HCT116 (cell line): ENCODE data around the gene DRAP1. TPM values are rescaled to one million over a fixed set of nuclear protein-coding genes. Genes with fewer than 3 reads are reported as not detected.

Source experiments
- ATAC-seq: fragments of 200-7000 bp; cut with Tn5 transposase; 2 replicates; pipeline ENCODE4 v1.9.1; 2020; ENCODE audit warnings: mild to moderate bottlenecking, moderate library complexity
- BruUV-seq: library from RNA; stranded (reverse); fragments of 400-500 nt; replicated peaks from 2 replicates; lab custom pipeline; 2021; lab: Mats Ljungman, UMichigan
- CTCF ChIA-PET: fragments of 300-600 bp; sonication (Branson Sonifier 250); formaldehyde crosslinking; loops from one replicate; lab custom pipeline; 2021; ENCODE audit warnings: antibody characterized with exemption; lab: Charles Lee
- POLR2A ChIA-PET: fragments of 300-600, 350-600 bp; sonication (Branson Sonifier 250); formaldehyde crosslinking; loops from one replicate; lab custom pipeline; 2021; ENCODE audit warnings: antibody characterized with exemption; lab: Charles Lee
- RAD21 ChIA-PET, 2 experiments: fragments of 300-600 bp; sonication (Branson Sonifier 250); formaldehyde crosslinking; loops; one replicate each; lab custom pipeline; 2023; ENCODE audit warnings: low total read pairs in 2 of 2; ENCODE audit not compliant: uncharacterized antibody in 2 of 2, unreplicated experiment in 2 of 2, low non-redundant PET in 1 of 2; lab: Charles Lee
- DNase-seq: peaks from one replicate; pipeline ENCODE4 v3.0.0-alpha.2; 2010; ENCODE audit warnings: low read depth, low spot score
- H2AFZ ChIP-seq: fragments of 200-600 bp; shearing (Covaris generic), sonication (generic); 2 replicates; pipeline ENCODE4 v1.6.1; 2017; ENCODE audit warnings: low read depth, mixed run types, mixed read lengths, antibody characterized with exemption, low read length; ENCODE audit not compliant: poor library complexity, severe bottlenecking
- H3K27ac ChIP-seq: 2 replicates; pipeline ENCODE4 v1.5.1; 2012; ENCODE audit warnings: low read depth, low read length
- H3K27me3 ChIP-seq: fragments of 200-600 bp; sonication (generic); 2 replicates; pipeline ENCODE4 v1.6.1; 2016; ENCODE audit warnings: mixed run types, low read length, mixed read lengths; ENCODE audit not compliant: insufficient read depth
- H3K36me3 ChIP-seq, 2 experiments: fragments of 200-500 bp in 1 of 2; fragments of 200-600 bp in 1 of 2; sonication (Bioruptor generic) in 1 of 2; sonication (generic) in 1 of 2; 2 replicates each; pipeline versions ENCODE4 v1.5.1 to v1.6.1; 2014 to 2016; ENCODE audit warnings: low read length in 2 of 2, inconsistent platforms in 1 of 2, mixed read lengths in 1 of 2, mixed run types in 1 of 2; ENCODE audit not compliant: insufficient read depth in 2 of 2, control insufficient read depth in 1 of 2
- H3K4me1 ChIP-seq, 2 experiments: fragments of 200-600 bp in 1 of 2; sonication (generic) in 1 of 2; 2 replicates each; pipeline versions ENCODE4 v1.5.1 to v1.6.1; 2012 to 2017; ENCODE audit warnings: low read length in 2 of 2, inconsistent platforms in 1 of 2, mild to moderate bottlenecking in 1 of 2, mixed read lengths in 1 of 2, mixed run types in 1 of 2, moderate library complexity in 1 of 2; ENCODE audit not compliant: insufficient read depth in 2 of 2, control insufficient read depth in 1 of 2
- H3K4me2 ChIP-seq: fragments of 200-600 bp; sonication (generic); 2 replicates; pipeline ENCODE4 v1.6.1; 2017; ENCODE audit warnings: mixed run types, low read length, mixed read lengths
- H3K4me3 ChIP-seq, 2 experiments: fragments of 200-600 bp in 1 of 2; sonication (generic) in 1 of 2; replicated peaks in 1 of 2; 2 replicates each; pipeline ENCODE4 v1.5.1; 2011 to 2016; ENCODE audit warnings: low read length in 2 of 2, control low read depth in 1 of 2, low read depth in 1 of 2, mild to moderate bottlenecking in 1 of 2, mixed read lengths in 1 of 2, mixed run types in 1 of 2
- H3K79me2 ChIP-seq: fragments of 200-600 bp; sonication (generic); 2 replicates; pipeline ENCODE4 v1.6.1; 2017; ENCODE audit warnings: mild to moderate bottlenecking, mixed run types, low read length, moderate library complexity, mixed read lengths; ENCODE audit not compliant: insufficient read depth
- H3K9ac ChIP-seq: fragments of 200-600 bp; sonication (generic); 2 replicates; pipeline ENCODE4 v1.6.1; 2016; ENCODE audit warnings: low read length, mixed read lengths
- H3K9me2 ChIP-seq: fragments of 200-600 bp; sonication (generic), shearing (Covaris generic); 2 replicates; pipeline ENCODE4 v1.6.1; 2017; ENCODE audit warnings: mixed run types, mild to moderate bottlenecking, moderate library complexity; ENCODE audit not compliant: insufficient read depth
- H3K9me3 ChIP-seq, 2 experiments: fragments of 200-500 bp in 1 of 2; fragments of 200-600 bp in 1 of 2; sonication (Bioruptor generic) in 1 of 2; sonication (generic) in 1 of 2; 2 replicates each; pipeline ENCODE4 v1.6.1; 2014 to 2017; ENCODE audit warnings: low read length in 2 of 2, mixed read lengths in 2 of 2, inconsistent platforms in 1 of 2, low read depth in 1 of 2, mild to moderate bottlenecking in 1 of 2, mixed run types in 1 of 2, moderate library complexity in 1 of 2; ENCODE audit not compliant: control insufficient read depth in 1 of 2, insufficient read depth in 1 of 2
- H4K20me1 ChIP-seq: fragments of 200-600 bp; sonication (generic), shearing (Covaris generic); 2 replicates; pipeline ENCODE4 v1.6.1; 2017; ENCODE audit warnings: mixed run types, mild to moderate bottlenecking, moderate library complexity; ENCODE audit not compliant: insufficient read depth
- CBX3 ChIP-seq: IDR thresholded peaks from 2 replicates; pipeline ENCODE4 v1.6.1; 2012; ENCODE audit warnings: low read depth
- CEBPB ChIP-seq: IDR thresholded peaks from 2 replicates; pipeline ENCODE4 v1.6.1; 2012; ENCODE audit warnings: low read depth
- EGR1 ChIP-seq: IDR thresholded peaks from 2 replicates; pipeline ENCODE4 v1.6.1; 2012; ENCODE audit warnings: low read depth
- ELF1 ChIP-seq: IDR thresholded peaks from 2 replicates; pipeline ENCODE4 v1.6.1; 2012; ENCODE audit warnings: low read depth, borderline replicate concordance
- EZH2 ChIP-seq: fragments of 200-600 bp; sonication (generic); IDR thresholded peaks from 2 replicates; pipeline ENCODE4 v1.6.1; 2017; ENCODE audit warnings: antibody characterized with exemption, mixed run types
- EZH2phosphoT487 ChIP-seq: fragments of 200-600 bp; IDR thresholded peaks from 2 replicates; pipeline ENCODE4 v1.6.1; 2018; ENCODE audit warnings: antibody characterized with exemption, borderline replicate concordance
- FOSL1 ChIP-seq: IDR thresholded peaks from 2 replicates; pipeline ENCODE4 v1.6.1; 2012; ENCODE audit warnings: low read depth
- POLR2A ChIP-seq: IDR thresholded peaks from 2 replicates; pipeline ENCODE4 v1.7.0; 2011; ENCODE audit warnings: borderline replicate concordance; ENCODE audit not compliant: insufficient read depth, insufficient read length; ENCODE audit errors: extremely low read depth
- SIN3A ChIP-seq: IDR thresholded peaks from 2 replicates; pipeline ENCODE4 v1.6.1; 2012; ENCODE audit warnings: low read depth
- SP1 ChIP-seq: IDR thresholded peaks from 2 replicates; pipeline ENCODE4 v1.6.1; 2012; ENCODE audit warnings: low read depth
- SRF ChIP-seq: IDR thresholded peaks from 2 replicates; pipeline ENCODE4 v1.6.1; 2012; ENCODE audit warnings: low read depth
- TCF7L2 ChIP-seq: IDR thresholded peaks from 2 replicates; pipeline ENCODE4 v1.7.0; 2011; ENCODE audit warnings: borderline replicate concordance, inconsistent platforms; ENCODE audit not compliant: insufficient read depth, insufficient read length; ENCODE audit errors: extremely low read depth
- ZFX ChIP-seq: fragments of 450-650 bp; IDR thresholded peaks from 2 replicates; pipeline ENCODE4 v1.6.1; 2017
- ZNF274 ChIP-seq: fragments of 200-500 bp; sonication (Bioruptor generic); IDR thresholded peaks from 2 replicates; pipeline ENCODE4 v1.6.1; 2014; ENCODE audit warnings: mild to moderate bottlenecking, low read depth, low read length, inconsistent platforms
- intact Hi-C: fragments of 100-400 bp; cut with micrococcal nuclease; formaldehyde crosslinking; loops from 2 replicates; pipeline ENCODE4 v1.10.0; 2022
- total RNA-seq: library from RNA; stranded (reverse); gene quantifications from one replicate; pipeline ENCODE4 v1.2.1, GENCODE V29; 2021; ENCODE audit not compliant: unreplicated experiment
- TF ChIP-seq, protein P1 (sequence below): IDR thresholded peaks from 2 replicates; pipeline ENCODE4 v1.6.1; 2012

DRAP1 gene
- total RNA-seq, 1 experiment from 2014 or later: 158 TPM

DNA sequence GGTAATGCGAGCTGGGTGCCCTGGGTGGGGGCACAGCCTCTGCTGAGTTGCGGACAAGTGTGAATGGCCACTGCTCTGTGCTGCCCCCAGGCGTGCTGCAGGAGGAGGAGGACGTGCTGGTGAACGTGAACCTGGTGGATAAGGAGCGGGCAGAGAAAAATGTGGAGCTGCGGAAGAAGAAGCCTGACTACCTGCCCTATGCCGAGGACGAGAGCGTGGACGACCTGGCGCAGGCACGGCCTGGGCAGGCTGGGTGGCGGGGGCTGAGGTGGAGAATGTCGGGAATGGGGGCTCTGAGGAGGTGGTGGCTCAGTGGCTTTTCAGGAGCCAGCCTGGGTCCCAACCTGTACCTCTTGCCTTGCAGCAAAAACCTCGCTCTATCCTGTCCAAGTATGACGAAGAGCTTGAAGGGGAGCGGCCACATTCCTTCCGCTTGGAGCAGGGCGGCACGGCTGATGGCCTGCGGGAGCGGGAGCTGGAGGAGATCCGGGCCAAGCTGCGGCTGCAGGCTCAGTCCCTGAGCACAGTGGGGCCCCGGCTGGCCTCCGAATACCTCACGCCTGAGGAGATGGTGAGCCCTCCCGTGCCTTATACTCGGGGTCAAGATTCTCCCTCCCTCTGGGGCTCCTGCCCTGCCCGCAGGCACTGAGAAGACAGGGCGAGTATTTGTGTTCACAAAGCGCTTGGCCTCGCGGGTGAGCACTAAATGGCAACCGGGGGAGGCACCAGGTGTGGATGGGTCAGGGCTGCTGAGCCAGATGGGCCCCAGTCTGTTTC lies 46.9 kb downstream of the DRAP1 start:
- CTCF ChIA-PET: no interaction called here
- no peak overlapping the region for H2AFZ ChIP-seq
- no peaks in the 10 kb centered on the region for H3K27me3 ChIP-seq
- no TSS peak for BruUV-seq
- RAD21 ChIA-PET: no interaction called here
- no peak overlapping the region for H3K4me3 ChIP-seq
- H3K9me3 ChIP-seq: no peaks in the 10 kb centered on the region
- DNase-seq (no peak), ATAC-seq (no peak)
- no peaks in the 10 kb centered on the region for H4K20me1 ChIP-seq
- no peak overlapping the region for H3K4me2 ChIP-seq
- no peak overlapping the region for H3K9ac ChIP-seq
- intact Hi-C loops: no loop called here
- H3K79me2 ChIP-seq: peaks cover 52% of the 10 kb centered on the region
- peaks cover 31 to 46% of the 10 kb centered on the region in 2 experiments; a peak in 3 of 4 replicates for H3K36me3 ChIP-seq
- POLR2A ChIA-PET: no interaction called here
- peaks cover 8 to 10% of the 10 kb centered on the region in 2 experiments; a peak in 3 of 4 replicates for H3K4me1 ChIP-seq
- no peaks in the 10 kb centered on the region for H3K9me2 ChIP-seq
- TF ChIP-seq EGR1: no peak
- no peak for TF ChIP-seq CEBPB
- no peak for TF ChIP-seq EZH2
- no peak for TF ChIP-seq POLR2A
- TF ChIP-seq EZH2phosphoT487: no peak
- no peak for TF ChIP-seq ELF1
- TF ChIP-seq SIN3A: no peak
- TF ChIP-seq, protein P1, sequence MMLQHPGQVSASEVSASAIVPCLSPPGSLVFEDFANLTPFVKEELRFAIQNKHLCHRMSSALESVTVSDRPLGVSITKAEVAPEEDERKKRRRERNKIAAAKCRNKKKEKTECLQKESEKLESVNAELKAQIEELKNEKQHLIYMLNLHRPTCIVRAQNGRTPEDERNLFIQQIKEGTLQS: no peak
- no peak for TF ChIP-seq ZFX
- TF ChIP-seq TCF7L2: no peak
- no peak for TF ChIP-seq ZNF274
- TF ChIP-seq SP1: no peak
- no peak for TF ChIP-seq SRF
- TF ChIP-seq FOSL1: no peak
- TF ChIP-seq CBX3: no peak
- H3K27ac ChIP-seq: no peak overlapping the region
